ENCODE measurements around the gene LPAR5. TPM values are rescaled to one million over a fixed set of nuclear protein-coding genes. Genes with fewer than 3 reads are reported as not detected.

LPAR5 gene
- polyA plus RNA-seq, 1 of the 3 experiments (the other 2 are of a cell fraction): 0.03 TPM

GRCh38 chr12:6582196-6582595, 53.6 kb downstream of the LPAR5 start:
- no peaks in the 10 kb centered on the region for H3K4me1 ChIP-seq (ENCODE audit: control insufficient read depth in 1 of 2, insufficient read depth in 2 of 2, low read depth in 1 of 2, low read length in 1 of 2)
- no peaks in the 10 kb centered on the region for H3K27me3 ChIP-seq (ENCODE audit: insufficient read depth)
- 85% methylated on average over 6 of the region's 6 CpGs for WGBS (ENCODE audit: low lambda C conversion rate)
- no peak overlapping the region for H2AFZ ChIP-seq (ENCODE audit: low read depth)
- H4K20me1 ChIP-seq (ENCODE audit: insufficient read depth): no peaks in the 10 kb centered on the region
- H3F3A ChIP-seq (replicated peaks; ENCODE audit: insufficient read depth): peaks cover 8% of the 10 kb centered on the region
- no peak overlapping the region for H3K27ac ChIP-seq (ENCODE audit: low read depth in 2 of 2, low read length in 1 of 2)
- CTCF ChIA-PET: interaction anchor here (0.5 to 2.8 kb wide), 5 partner anchors 12 to 112 kb away, joined by 3 to 13 read pairs (median 4); partner anchors contain the start of gene VAMP1
- DNase-seq: peak; percentile 39
- no peak overlapping the region for H3K4me3 ChIP-seq (ENCODE audit: low read depth in 2 of 2, low read length in 1 of 2)
- H3K36me3 ChIP-seq (replicated peaks in 1 of 2; ENCODE audit: control insufficient read depth in 1 of 2, insufficient read depth in 2 of 2, low read length in 1 of 2): peaks cover 67 to 82% of the 10 kb centered on the region in 2 experiments
- POLR2A ChIA-PET: no interaction called here
- peaks cover 29% of the 10 kb centered on the region for H3K79me2 ChIP-seq (ENCODE audit: insufficient read depth)
- no peaks in the 10 kb centered on the region for H3K9me2 ChIP-seq
- TF ChIP-seq YY1 (IDR thresholded peaks at IDR 0.05; ENCODE audit: low read depth) (no peak), GATA2 (CRISPR knock-in tag; IDR thresholded peaks at IDR 0.05) (no peak), USF2 (IDR thresholded peaks at IDR 0.05; ENCODE audit: borderline replicate concordance, low read depth, low read length) (no peak), POLR2AphosphoS5 (IDR thresholded peaks at IDR 0.05; ENCODE audit: low read depth, low read length) (no peak), RXRA (IDR thresholded peaks at IDR 0.05; ENCODE audit: borderline replicate concordance, low read depth) (no peak), NRF1 (IDR thresholded peaks at IDR 0.05; ENCODE audit: low read depth, low read length) (no peak), CTCF (IDR thresholded peaks at IDR 0.05) (peak; percentile 33)
- H3K9ac ChIP-seq: no peak overlapping the region
- H3K4me2 ChIP-seq: no peak overlapping the region
- no peaks in the 10 kb centered on the region for H3K9me3 ChIP-seq

- H4K20me1 ChIP-seq (ENCODE audit: insufficient read depth): no peaks in the 10 kb centered on the region
- H3K9ac ChIP-seq: no peak overlapping the region
- 94% methylated on average over 8 of the region's 8 CpGs for WGBS (ENCODE audit: low lambda C conversion rate)
- DNase-seq: no peak
- no peak overlapping the region for H3K4me3 ChIP-seq (ENCODE audit: low read depth in 2 of 2, low read length in 1 of 2)
- no peak overlapping the region for H3K4me2 ChIP-seq
- POLR2A ChIA-PET: no interaction called here
- H3K27ac ChIP-seq (ENCODE audit: low read depth in 2 of 2, low read length in 1 of 2): no peak overlapping the region
- H3F3A ChIP-seq (replicated peaks; ENCODE audit: insufficient read depth): peaks cover 54% of the 10 kb centered on the region
- H3K9me2 ChIP-seq: no peaks in the 10 kb centered on the region
- H3K36me3 ChIP-seq (replicated peaks in 1 of 2; ENCODE audit: control insufficient read depth in 1 of 2, insufficient read depth in 2 of 2, low read length in 1 of 2): peaks cover 62 to 82% of the 10 kb centered on the region in 2 experiments
- no peak for TF ChIP-seq RCOR1 (IDR thresholded peaks at IDR 0.05; ENCODE audit: low read length)
- TF ChIP-seq TAF1 (IDR thresholded peaks at IDR 0.05; ENCODE audit: borderline replicate concordance, low read depth, low read length): no peak
- TF ChIP-seq NRF1 (IDR thresholded peaks at IDR 0.05; ENCODE audit: low read depth, low read length): no peak
- TF ChIP-seq USF2 (IDR thresholded peaks at IDR 0.05; ENCODE audit: borderline replicate concordance, low read depth, low read length): no peak
- TF ChIP-seq PBX3 (IDR thresholded peaks at IDR 0.05): no peak
- no peak for TF ChIP-seq GABPA (IDR thresholded peaks at IDR 0.05; ENCODE audit: low read depth)
- no peak for TF ChIP-seq JUND (IDR thresholded peaks at IDR 0.05)
- TF ChIP-seq FOXJ3 (CRISPR knock-in tag; IDR thresholded peaks at IDR 0.05): no peak
- no peak for TF ChIP-seq RFX5 (IDR thresholded peaks at IDR 0.05; ENCODE audit: low read length)
- TF ChIP-seq CHD2 (IDR thresholded peaks at IDR 0.05; ENCODE audit: low read length, partially characterized antibody): no peak
- no peak for TF ChIP-seq YY1 (IDR thresholded peaks at IDR 0.05; ENCODE audit: low read depth)
- no peak for TF ChIP-seq POLR2AphosphoS5 (IDR thresholded peaks at IDR 0.05; ENCODE audit: low read depth, low read length)
- TF ChIP-seq TEAD4 (IDR thresholded peaks at IDR 0.05; ENCODE audit: borderline replicate concordance, insufficient read depth): no peak
- no peak for TF ChIP-seq FOSL2 (IDR thresholded peaks at IDR 0.05; ENCODE audit: borderline replicate concordance, low read depth)
- TF ChIP-seq MEF2A (IDR thresholded peaks at IDR 0.05; ENCODE audit: borderline replicate concordance, low read depth): no peak
- no peak for TF ChIP-seq RAD21 (IDR thresholded peaks at IDR 0.05; ENCODE audit: low read length)
- CTCF ChIA-PET: interaction anchor here (0.8 to 2.1 kb wide), 2 partner anchors 12 to 38 kb away, joined by 3 to 9 read pairs; no protein-coding TSS in a partner anchor
- H3K27me3 ChIP-seq (ENCODE audit: insufficient read depth): no peaks in the 10 kb centered on the region
- no peak overlapping the region for H2AFZ ChIP-seq (ENCODE audit: low read depth)
- H3K9me3 ChIP-seq: no peaks in the 10 kb centered on the region
- peaks cover 20% of the 10 kb centered on the region for H3K79me2 ChIP-seq (ENCODE audit: insufficient read depth)
- H3K4me1 ChIP-seq (ENCODE audit: control insufficient read depth in 1 of 2, insufficient read depth in 2 of 2, low read depth in 1 of 2, low read length in 1 of 2): no peaks in the 10 kb centered on the region
These were observed 60.1 kb downstream of the LPAR5 start for GRCh38 chr12:6575648-6576047.
